Heart left ventricle (tissue), 13 donors: ENCODE data around the gene ZNF775.

Source experiments
- POLR2A ChIP-seq, 2 donors: fragments of 450-650 bp; IDR thresholded peaks; one replicate each; pipeline ENCODE4 v1.6.1; 2017; ENCODE audit warnings: antibody characterized with exemption in 2 of 2, mild to moderate bottlenecking in 2 of 2, moderate library complexity in 2 of 2
- TF ChIP-seq, protein P1 (sequence below), 12 donors: fragments of 200-600 bp; sonication (generic) in 4 of 12; IDR thresholded peaks; one replicate each; pipeline versions ENCODE4 v1.5.0 to v1.8.0; 2018 to 2022; ENCODE audit warnings: antibody characterized with exemption in 12 of 12, mild to moderate bottlenecking in 5 of 12
- donor health status: ischemic (EF 13 %, LVEDD 7.1; RV severe dilation, severe dysfunction).
- donor health status: DM: no; HTN: yes; CAD: no.
- donor health status: DM: no; HTN: no; CAD: no.
- donor health status: ischemic (EF 25% LVEDD 6.9; RV normal size, moderate dysfunction).
- donor health status: ischemic (EF 25% LVEDD 5.7; RV mildly dilated, moderate dysfunction).
- donor health status: ischemic (EF 35%, LVEDD 5.7; RV mildly dilated, moderate dysfunction).
- donor health status: nonischemic (EF 11% LVEDD 7.7; RV severe dilation, severe dysfunction).
- donor health status: DM: yes; HTN: yes; CAD: no.
- donor health status: PGD.
- donor health status: ischemic (EF 29% LVEDD 5.4; RV normal size, mild dysfunction).
- donor health status: nonischemic (EF 23%, LVEDD 6.1; RV moderate dilation, normal function).

DNA sequence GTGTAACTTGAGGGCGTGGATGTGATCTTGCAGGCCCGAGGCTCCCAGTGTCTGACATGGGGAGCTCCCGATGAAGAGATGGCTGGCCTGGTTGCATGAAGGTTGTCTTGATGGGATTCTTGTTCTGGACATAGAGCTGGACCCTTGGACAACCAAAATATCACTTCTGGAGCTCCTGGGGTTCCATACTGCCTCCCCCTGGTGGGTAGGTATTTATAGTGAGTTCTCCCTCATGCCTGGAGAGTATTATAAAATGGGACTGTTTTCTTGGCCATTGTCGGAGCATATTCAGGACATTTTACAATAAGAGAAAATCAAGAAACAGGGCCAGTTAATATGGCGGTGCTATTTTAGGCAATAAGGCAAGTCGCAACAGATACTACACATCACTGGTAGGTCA, 38.7 kb downstream of the ZNF775 start:
- TF ChIP-seq POLR2A (IDR thresholded peaks at IDR 0.05), result no peak
- TF ChIP-seq, protein P1, sequence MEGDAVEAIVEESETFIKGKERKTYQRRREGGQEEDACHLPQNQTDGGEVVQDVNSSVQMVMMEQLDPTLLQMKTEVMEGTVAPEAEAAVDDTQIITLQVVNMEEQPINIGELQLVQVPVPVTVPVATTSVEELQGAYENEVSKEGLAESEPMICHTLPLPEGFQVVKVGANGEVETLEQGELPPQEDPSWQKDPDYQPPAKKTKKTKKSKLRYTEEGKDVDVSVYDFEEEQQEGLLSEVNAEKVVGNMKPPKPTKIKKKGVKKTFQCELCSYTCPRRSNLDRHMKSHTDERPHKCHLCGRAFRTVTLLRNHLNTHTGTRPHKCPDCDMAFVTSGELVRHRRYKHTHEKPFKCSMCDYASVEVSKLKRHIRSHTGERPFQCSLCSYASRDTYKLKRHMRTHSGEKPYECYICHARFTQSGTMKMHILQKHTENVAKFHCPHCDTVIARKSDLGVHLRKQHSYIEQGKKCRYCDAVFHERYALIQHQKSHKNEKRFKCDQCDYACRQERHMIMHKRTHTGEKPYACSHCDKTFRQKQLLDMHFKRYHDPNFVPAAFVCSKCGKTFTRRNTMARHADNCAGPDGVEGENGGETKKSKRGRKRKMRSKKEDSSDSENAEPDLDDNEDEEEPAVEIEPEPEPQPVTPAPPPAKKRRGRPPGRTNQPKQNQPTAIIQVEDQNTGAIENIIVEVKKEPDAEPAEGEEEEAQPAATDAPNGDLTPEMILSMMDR (IDR thresholded peaks at IDR 0.05), result no peak
